Body of pancreas (tissue), 4 donors: ENCODE measurements around the gene IGSF9.

Experiments used
- POLR2A ChIP-seq, 3 donors: fragments of 450-650 bp; IDR thresholded peaks; one replicate each; pipeline ENCODE4 v1.6.1; 2016; ENCODE audit warnings: antibody characterized with exemption in 3 of 3, mild to moderate bottlenecking in 2 of 3
- TF ChIP-seq, protein P1 (sequence below), 7 experiments: fragments of 450-650 bp in 4 of 7; fragments of 200-600 bp in 3 of 7; sonication (generic) in 3 of 7; IDR thresholded peaks; one replicate each; pipeline ENCODE4 v1.5.1; 2016 to 2019; ENCODE audit warnings: antibody characterized with exemption in 7 of 7

- TF ChIP-seq, protein P1, sequence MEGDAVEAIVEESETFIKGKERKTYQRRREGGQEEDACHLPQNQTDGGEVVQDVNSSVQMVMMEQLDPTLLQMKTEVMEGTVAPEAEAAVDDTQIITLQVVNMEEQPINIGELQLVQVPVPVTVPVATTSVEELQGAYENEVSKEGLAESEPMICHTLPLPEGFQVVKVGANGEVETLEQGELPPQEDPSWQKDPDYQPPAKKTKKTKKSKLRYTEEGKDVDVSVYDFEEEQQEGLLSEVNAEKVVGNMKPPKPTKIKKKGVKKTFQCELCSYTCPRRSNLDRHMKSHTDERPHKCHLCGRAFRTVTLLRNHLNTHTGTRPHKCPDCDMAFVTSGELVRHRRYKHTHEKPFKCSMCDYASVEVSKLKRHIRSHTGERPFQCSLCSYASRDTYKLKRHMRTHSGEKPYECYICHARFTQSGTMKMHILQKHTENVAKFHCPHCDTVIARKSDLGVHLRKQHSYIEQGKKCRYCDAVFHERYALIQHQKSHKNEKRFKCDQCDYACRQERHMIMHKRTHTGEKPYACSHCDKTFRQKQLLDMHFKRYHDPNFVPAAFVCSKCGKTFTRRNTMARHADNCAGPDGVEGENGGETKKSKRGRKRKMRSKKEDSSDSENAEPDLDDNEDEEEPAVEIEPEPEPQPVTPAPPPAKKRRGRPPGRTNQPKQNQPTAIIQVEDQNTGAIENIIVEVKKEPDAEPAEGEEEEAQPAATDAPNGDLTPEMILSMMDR (IDR thresholded peaks at IDR 0.05): no peak
- TF ChIP-seq POLR2A (IDR thresholded peaks at IDR 0.05): no peak
Measured at GRCh38 chr1:159931795-159932173, 13.6 kb downstream of the IGSF9 start.
